HG02970 (cell line): Measurements from ENCODE around the gene CARD10.

Experiments used
- ATAC-seq: cut with Tn5 transposase; IDR thresholded peaks from one replicate; pipeline ENCODE4 v1.9.1; 2021; ENCODE audit warnings: mild to moderate bottlenecking, moderate library complexity, moderate number of reproducible peaks; ENCODE audit not compliant: unreplicated experiment, low FRiP score

CARD10 gene

DNA sequence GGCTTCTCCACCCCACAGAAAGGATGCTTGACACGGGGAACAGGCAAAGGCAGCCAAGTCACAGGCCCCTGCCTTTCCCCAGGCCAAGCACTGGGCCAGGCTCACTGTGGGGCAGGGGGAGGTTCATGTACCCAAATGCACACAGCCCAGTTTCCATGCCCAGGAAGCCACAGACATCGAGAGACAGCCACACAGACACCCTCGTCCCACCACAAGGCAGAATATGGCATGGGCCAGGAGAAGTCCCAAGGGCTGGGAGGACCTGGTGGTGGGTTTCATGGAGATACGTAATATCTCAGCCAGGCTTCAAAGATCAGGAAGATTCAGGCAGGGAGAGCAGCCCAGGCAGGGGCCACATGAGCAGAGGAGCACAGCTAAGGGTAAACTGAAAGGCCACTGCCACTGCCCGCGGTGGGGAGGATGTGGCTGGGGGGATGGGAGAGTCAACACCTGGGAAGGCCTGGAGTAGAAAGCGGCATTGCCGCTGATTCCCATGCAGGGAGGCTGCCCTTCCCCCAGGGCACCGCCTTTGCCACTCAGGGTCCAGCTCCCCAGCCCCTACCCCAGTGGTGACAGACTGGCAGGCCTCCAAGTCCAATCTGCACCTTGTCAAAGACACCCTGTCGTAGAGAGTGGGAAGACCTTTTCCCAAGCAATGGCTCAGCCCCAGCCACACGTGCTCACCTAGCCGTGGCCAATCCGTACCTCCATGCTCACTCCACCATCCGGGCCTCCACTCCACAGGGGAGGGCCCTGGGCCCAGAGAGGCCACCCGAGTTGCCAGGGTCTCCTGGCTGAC, 30.7 kb downstream of the CARD10 start:
- no peak for ATAC-seq

DNA sequence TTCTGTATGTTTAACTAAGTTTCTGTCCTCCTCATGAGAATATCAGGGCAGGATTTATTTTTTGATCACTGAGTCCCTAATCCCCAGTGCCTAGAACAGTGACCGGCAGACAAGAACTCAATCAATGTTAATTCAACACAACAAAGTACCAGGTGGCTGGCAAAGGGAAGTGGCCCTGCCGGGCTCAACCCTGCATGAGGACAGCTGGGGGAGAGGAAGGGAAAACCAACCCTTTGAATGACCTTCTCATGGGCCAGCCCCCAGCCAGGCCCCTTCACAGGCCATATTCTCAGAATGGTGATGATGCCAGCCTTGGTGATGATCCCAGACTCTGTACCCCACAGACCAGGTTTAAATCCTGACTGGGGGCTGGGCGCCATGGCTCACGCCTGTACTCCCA, 31.6 kb downstream of the CARD10 start:
- ATAC-seq: no peak

DNA sequence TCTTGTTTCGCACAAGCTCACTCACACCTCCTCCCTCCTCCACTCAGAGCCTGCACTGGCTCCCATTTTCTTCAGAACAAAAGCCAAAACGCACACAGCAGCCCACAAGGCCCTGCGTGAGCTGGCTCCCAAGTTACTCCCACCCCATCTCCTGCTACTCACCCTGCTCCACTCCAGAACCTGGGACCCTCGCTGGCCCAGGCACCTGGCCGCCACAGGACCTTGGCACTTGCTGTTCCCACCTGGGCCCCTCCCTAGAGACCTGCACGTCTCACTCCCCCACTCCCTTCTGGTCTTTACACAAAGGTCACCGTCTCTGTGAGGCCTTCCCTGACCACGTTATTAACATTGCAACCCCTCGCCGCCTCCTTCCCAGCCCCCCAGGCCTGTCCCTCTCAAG, 32.1 kb downstream of the CARD10 start:
- no peak for ATAC-seq

DNA sequence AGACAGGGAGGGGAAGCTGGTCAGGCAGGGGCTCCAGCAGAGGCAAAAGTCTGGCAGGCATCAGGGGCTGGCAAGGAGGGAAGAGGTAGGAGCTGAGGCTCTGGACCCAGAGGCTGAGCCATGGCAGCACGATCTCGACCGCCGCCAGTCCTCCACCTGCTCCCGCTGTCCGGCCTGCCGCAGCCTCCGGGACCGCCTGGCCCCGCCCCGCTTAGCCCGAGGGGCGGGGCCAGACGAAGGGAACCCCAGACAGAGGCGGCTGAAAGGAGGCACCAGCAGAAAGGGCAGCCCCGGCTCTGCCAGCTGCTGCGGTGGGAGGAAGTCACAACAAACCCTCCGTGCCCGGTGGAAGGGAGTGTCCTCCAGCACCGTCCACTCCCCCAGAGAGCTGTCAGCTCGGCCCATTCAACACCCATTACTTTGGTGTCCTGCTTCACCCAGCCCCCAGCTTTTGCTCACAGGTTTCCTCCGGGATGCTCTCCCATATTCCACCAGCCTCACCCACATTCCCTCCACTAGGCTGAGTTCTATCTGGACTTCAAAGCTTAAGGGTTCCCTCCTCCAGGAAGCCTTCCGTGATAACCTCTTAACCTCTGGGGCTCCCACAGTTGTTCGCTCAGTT, 32.9 kb downstream of the CARD10 start, which contains the start of gene MFNG:
Gene MFNG (minus strand): TSS at position 161 of the 622 bp plus-strand sequence. CDS start 207 bp downstream, outside the sequence.
- ATAC-seq: peak; percentile 50

DNA sequence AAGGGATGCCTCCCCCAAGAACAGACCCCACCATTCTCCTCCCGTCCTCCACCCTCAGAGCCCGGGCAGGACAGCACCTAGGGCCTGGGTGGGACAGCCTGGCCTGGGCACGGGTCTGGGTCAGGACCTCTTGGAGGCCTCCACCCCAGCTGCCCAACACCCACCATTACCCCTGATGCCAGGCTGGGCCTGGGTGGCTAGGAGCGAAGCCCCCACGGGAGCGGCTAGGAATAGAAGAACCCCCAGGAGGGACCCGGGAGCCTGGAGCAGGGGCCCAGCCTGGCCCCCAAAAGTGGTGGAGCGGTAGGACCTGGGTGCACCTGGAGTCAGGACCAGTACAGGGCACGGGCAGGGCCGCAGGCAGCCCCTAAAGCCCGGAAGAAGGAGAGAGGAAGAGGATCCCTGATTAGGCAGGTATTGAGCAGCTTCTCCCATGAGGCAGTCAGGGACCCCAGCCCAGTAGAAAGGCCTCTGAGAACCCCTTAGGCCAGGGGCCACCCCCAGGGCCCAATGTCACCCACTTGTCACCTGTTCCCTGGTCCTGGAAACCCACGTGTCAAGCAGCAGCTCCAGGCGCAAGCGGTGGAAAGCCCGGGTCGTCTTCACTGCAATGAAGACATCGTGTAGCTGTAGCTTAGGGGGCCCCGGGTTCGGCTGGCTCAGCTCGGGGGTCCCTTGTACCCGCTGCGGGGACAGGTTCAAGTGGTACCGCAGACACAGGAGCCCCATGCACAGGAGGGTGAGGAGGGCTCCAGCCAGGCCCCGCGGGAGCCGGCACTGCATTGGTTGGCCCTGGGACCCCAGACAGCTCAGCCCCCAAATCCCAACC, 33.6 kb downstream of the CARD10 start:
- ATAC-seq: peak; percentile 8

DNA sequence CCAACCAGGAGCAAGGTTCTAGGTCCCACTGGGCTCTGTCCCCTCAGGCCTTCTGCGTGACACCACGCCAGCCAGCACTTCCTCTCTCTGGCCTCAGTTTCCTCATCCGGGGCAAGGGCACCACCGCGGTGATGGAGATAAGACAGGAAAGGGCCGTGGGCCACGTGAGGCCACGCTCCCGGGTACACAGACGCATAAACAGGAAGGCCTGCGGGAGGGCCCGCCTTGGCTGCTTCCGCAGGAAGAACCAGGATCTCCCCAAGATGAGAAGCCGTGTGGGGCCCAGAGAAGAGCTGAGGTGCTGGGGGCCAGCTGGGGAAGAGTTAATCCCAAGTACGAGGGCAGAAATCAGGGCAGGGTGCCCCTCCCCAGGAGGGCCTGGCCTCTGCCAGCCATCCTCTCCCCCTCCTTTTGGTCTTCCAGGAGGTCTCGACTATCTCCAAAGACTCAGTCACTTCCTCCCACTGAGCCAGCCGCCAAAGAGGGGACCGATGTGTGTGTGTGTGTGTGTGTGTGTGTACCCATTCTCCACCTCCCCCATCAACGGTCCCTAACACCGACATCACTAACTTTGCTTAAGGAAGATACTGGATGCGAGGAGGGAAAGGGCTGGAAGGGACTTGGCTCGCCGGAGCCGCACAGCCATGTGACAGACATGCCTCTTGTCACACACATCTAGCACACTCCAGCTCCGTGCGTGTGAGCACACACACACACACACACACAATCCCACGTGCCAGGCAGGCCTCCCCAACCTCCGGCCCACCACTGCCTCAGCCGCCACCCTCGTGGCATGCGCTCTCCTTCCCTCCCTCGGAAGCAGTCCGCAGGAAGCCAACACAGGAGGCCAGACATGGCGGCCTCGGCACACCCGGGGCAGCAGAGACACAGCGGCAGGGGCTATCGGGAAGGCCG, 34.5 kb downstream of the CARD10 start:
- no peak for ATAC-seq

DNA sequence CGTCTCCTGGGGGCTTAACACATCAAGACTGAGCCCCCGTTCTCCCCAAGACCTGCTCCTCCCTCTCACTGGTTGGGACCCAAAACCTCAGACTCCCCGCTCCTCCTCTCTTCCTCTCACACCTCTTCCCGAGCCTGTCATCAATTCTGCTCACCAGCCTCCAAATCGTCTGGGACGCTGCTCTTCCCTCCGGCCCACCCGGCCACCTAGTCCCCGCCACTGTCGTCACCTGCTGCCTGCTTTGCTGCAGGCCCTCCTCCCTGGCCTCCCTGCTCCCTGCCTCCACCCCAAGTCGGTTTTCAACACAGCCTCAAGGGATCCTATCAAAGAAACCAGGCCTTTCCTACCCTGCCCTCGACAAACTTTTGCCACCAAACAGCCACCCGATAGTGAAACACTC, 36.2 kb downstream of the CARD10 start:
- no peak for ATAC-seq

DNA sequence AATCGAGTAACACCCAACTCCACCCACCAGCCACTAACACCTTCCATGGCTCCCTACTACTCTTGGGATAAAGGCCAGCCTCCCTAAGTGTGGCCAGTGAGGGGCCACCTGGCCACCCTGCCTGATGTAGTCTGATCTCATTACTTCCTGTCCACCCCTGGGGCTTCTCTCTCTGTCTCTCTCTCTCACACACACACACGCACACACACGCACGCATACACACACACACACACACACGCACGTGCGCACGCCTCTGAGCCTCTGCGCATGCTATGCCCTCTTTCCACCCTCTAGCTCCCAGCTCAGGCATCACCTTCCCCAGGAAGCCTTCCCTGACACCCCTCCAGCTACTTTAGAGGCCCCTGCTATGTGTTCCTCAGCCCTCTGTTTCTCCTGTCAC, 37.0 kb downstream of the CARD10 start:
- no peak for ATAC-seq

DNA sequence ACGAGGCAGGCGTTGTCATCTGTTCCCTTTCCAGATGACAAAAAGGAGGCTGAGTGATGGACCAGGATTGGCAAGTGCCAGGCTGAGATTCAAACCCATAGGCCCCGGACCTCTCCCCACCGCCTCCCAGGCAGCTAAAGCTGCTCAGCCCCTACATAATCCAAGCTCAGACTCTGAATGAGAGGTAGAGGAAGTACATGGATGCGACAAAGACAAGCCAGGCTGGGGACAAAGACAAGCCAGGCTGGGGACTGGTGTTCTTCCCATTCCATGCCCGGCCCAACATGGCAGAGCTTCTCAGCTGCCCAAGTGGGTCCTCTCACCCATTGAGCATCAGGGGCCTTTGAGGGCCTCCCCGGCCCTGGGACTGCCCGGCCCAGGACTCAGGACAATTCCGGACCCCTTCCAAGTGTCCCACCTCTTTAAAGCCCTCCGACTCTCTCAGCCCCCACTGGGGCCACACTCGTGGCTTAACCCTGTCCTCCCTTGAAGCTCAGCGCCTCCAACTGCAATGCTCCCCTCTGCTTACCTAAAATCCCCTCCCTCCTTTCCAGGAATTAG, 37.8 kb downstream of the CARD10 start:
- ATAC-seq: no peak

DNA sequence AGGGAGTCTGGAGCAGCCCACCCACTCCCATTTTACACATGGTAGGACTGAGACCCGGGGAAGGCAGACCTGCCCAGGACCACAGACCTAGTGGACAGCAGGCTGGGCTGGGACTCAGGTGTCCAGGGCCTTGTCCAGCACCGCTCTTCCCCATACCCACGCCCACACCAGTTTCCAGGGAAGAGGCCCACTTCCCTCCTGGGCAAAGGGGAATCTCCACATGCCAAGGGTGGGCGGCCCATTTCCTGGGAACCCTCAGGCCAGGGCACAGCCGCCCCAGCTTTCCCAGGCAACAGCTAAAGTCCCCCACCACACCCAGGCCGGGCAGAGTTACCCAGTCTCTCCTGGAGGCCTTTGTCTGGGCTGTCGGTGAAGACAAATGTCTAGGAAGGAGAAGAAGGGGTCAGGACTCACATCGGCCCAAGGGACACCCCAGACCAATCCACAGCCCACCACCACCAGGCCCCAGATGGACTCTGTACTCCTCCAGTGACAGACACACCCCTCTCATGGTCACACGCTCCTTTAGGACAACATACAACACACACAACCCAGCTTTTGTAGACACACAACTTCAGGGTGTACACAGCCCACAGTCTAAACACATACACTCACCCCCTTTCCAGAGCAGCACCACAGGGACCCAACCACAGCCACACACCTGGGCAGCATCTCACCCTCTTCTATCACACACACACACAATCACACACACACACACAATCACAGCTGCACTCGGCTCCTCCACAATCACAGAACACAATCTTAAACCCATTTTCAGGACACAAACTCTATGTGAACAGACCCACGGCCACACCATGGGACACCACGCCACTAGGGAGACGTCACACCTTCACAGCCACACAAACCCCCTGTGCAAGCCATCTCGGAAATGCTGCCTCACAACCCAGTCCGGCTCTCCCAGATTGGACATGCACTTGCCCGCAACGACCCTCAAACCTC, 38.5 kb downstream of the CARD10 start:
- ATAC-seq: no peak

DNA sequence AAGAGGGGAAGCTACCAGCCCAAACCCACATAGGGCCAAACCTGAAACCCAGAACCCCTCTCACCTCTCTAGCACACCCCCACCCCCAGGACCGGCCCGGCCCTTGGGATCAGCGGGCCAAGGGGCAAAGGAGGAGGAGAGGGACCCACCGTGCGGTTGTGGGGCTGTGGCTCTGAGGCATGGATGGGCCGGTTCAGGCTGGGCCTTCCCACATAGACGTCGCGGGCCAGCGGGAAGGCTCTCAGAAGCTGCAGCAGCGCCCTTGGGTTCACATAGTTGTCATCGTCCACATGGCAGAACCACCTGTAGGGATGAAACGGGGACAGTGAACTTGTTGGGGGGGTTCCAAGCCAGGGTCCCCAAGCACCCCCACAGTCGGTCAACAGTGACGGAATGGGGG, 40.0 kb downstream of the CARD10 start:
- no peak for ATAC-seq

DNA sequence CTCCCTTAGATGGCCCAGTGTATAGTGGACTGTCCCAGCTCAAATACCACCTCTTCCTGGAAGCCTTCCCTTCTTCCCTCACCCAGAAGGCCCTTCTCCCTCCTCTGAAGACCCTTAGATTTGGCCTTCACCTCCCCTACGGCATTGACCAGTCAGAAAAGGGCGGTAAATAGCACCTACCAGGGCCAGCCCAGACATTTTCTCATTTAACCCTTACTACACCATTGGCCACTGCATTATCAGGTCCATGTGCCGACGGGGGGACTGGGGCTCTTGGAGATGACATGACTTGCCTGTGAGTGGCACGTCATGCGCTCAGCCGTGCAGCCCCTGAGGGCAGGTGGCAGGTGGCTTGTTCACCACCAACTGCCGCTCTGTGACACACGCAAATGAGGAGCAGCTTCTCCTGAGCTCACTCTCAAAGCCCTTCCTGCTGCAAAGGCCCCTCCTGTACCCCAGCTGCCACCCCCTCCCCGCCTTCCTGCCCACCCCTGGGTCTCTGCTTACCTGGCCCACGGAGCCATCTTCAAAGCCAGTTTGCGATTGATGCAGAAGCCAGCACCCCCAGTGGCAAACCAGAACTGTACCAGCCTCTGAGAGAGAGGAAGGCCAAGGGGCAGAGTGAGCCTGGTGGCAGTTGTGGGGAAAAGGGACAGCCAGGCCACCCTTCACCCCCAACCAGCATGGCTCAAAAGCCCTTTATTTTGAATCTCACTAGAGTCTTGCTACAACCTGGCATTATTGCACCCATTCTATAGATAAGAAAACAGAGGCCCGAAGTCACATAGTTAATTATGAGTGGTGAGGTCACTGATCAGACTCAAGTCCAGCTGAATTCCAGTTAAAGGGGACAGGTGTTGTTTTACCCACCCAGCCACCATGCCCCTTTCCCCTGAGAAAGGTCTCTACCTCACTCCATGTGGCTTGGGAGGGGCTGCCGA, 42.6 kb downstream of the CARD10 start:
- no peak for ATAC-seq

DNA sequence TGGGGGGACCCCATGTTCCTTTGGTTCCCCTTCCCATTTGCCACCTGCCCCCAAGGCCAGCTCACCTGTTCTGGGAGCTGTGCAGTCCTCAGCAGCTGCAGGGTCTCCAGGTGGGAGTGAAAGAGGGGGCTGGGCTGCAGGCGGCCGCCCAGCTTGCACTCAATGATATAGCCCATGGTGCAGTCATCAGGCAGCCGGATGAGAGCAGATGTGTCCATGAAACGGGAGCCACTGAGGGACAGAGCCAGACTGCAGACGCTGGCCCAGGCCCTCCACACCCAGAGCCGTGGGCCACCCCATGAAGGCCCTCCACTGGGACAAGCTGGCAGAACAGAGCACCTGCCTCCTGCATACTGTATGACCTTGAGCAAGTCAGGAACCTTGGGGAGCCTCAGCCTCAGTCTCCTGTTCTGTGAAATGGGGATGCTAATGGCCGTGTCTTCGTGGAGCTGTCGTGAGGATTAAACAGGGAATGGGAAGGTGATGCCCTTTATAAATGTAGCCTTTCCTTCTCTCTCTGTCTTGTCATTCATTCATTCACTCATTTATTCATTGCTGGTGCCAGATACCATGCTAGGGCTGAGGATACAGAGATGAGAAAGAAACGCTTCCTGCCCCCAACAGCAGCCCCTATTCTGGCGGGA, 44.6 kb downstream of the CARD10 start:
- no peak for ATAC-seq

DNA sequence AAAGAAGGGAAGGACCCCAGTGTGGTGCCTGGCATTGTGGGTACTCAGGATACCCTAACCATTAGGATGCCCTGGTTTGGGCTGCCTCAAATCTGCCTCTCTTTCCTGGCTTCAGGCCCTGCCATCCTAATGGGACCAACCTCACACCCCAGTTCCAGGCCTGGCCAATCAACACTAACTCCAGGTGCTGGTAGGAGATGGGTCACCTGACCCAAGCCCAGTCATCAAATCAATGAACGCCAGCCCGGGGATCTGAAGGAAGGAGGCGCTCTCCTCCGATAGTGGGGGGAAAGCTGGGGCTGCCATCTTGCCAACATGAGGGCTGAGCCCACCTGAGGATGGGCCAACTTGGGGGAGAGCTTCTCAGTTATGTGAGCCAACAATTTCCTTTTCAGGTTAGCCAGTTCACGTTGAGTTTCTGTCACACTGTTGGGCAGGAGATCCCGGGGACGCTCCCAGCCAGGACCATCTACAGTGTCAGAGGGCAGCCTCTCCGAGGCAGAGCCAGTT, 45.7 kb downstream of the CARD10 start:
- ATAC-seq: no peak

DNA sequence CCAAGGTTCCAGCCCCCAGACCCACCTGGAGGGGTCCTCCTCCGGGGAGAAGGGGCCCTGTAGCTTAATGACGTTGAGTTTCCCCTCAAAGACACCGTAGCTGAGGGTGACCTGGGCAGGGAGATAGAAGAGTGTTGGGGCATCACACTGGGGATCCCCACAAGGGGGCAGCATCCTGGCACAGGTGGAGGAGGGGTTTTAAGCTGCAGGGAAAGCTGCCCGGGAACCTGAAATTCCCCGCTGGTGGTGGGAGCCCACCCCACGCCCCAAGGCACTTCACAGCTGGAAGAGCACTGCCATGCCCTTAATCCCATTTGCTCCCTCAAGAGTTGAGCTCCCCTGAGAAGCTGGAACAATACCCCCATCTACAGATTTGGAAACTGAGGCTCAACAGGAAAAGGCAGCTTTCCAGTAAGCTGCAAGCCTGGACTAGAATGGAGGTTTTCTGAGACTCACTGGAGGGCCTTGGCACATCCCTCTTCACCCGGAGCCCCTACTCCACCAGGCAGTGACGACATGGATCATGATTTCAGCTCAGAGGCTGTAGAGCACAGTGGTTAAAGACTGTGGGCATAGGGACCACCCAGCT, 46.7 kb downstream of the CARD10 start:
- ATAC-seq: no peak

DNA sequence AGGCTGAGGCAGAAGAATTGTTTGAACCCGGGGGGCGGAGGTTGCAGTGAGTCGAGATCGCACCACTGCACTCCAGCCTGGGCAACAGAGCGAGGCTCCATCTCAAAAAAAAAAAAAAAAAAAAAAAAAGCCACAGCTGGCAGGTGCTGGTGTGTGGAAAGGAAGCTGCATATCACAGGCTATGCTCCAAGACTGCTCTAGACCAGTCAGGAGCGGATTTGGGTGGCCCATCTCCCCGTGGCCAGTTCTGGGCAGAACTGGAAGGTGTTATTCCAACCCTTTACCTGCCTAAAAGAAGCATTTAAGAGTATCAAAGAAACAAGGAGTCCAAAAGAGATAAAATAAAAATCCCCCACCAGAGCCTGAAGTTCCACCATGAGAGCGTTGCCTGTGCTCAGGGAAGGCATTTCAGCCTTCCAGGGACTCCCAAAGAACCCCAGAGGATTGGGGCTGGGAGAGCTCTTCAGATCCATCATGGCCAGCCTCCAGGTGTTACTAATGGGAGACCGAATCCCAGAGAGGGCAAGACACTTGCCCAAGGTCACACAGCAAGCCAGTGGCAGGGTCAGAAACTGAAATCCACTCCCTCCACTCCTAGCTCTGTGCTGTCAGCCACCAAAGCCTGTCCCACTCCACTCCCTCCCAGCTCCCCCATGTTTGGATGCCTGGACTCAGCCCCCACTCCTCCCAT, 47.3 kb downstream of the CARD10 start:
- ATAC-seq: no peak
